Measurements from ENCODE around the gene UVRAG.

The UVRAG gene

DNA sequence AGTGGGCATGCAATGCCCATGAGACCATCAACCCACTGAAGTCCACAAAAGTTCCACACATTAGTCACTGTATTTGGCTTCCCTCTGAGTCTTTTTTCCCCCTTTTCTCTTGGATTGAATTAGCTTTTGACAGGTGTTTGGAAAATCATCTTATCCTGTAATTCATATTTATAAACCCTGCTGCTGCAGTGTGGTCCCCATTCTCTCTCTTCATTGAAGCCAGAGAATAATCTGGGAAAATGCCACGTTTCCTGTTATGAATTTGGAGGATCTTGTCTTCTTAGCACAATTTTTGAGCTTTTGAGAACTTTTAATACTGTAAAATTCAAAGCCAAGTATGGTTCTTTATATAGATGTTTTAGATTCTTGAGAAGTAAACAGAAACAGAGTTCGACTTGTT is 84.8 kb downstream of the UVRAG start:
- H3K9ac ChIP-seq (ENCODE audit: insufficient read length, low read depth), result no peak overlapping the region
- no peak overlapping the region for H3K4me3 ChIP-seq (ENCODE audit: insufficient read length, low read depth)
- H3K36me3 ChIP-seq (ENCODE audit: insufficient read depth, insufficient read length, low read length), result no peaks in the 10 kb centered on the region
- H3K27me3 ChIP-seq (ENCODE audit: insufficient read depth, insufficient read length), result no peaks in the 10 kb centered on the region
- no peak for TF ChIP-seq ZNF274 (IDR thresholded peaks at IDR 0.05; ENCODE audit: low read depth, low read length)
- no peak for TF ChIP-seq YY1 (IDR thresholded peaks at IDR 0.05; ENCODE audit: insufficient read depth, insufficient read length)
- TF ChIP-seq SUZ12 (IDR thresholded peaks at IDR 0.05; ENCODE audit: extremely low read depth, insufficient read depth, insufficient read length), result no peak
- H3K9me3 ChIP-seq (ENCODE audit: insufficient read depth, low read length), result no peaks in the 10 kb centered on the region
- no peak for DNase-seq (ENCODE audit: low read depth, low spot score)
- H3K4me1 ChIP-seq (ENCODE audit: insufficient read depth, insufficient read length), result no peaks in the 10 kb centered on the region

DNA sequence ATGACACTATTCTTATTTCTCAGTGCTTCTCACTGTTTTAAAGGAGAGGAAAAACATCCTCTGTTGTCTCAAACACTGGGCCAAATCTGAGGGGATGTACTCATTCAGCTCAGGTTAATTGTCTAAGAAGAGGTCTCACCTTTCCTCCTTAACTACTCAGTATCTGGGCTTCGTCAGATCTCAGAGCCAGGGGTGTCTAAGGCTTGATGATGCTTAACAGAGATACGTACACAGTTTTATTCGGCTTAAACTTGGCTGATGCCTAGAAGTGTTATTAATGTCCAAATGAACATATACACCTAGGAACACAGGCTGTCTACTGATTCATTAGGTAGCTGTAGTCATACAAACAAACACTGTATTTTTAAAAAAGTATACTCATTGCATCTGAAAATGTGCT is 85.8 kb downstream of the UVRAG start:
- no peaks in the 10 kb centered on the region for H3K27me3 ChIP-seq (ENCODE audit: insufficient read depth, insufficient read length)
- no peak for TF ChIP-seq SUZ12 (IDR thresholded peaks at IDR 0.05; ENCODE audit: extremely low read depth, insufficient read depth, insufficient read length)
- TF ChIP-seq YY1 (IDR thresholded peaks at IDR 0.05; ENCODE audit: insufficient read depth, insufficient read length), result no peak
- TF ChIP-seq ZNF274 (IDR thresholded peaks at IDR 0.05; ENCODE audit: low read depth, low read length), result no peak
- no peak overlapping the region for H3K9ac ChIP-seq (ENCODE audit: insufficient read length, low read depth)
- no peaks in the 10 kb centered on the region for H3K9me3 ChIP-seq (ENCODE audit: insufficient read depth, low read length)
- no peaks in the 10 kb centered on the region for H3K4me1 ChIP-seq (ENCODE audit: insufficient read depth, insufficient read length)
- no peaks in the 10 kb centered on the region for H3K36me3 ChIP-seq (ENCODE audit: insufficient read depth, insufficient read length, low read length)
- H3K4me3 ChIP-seq (ENCODE audit: insufficient read length, low read depth), result no peak overlapping the region
- no peak for DNase-seq (ENCODE audit: low read depth, low spot score)

DNA sequence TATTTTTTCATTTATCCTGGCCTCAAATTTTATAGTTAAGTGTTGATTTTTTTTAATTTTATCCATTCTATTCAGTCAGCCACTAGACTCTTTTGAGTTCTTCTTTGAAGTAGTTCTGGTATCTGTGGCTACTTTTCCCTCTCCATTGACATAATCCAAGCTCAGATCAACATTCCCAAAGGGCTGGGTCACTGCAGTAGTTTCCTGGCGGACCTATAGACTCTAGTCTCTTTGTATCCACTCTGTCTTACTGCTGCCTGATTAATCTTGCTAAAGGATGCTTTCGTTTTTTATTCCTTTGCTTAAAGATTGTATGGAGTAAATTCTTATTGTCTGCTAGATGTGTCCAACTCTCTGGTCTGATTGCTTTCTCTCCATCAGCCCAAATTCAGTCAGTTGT is 87.6 kb downstream of the UVRAG start:
- TF ChIP-seq YY1 (IDR thresholded peaks at IDR 0.05; ENCODE audit: insufficient read depth, insufficient read length) (no peak), SUZ12 (IDR thresholded peaks at IDR 0.05; ENCODE audit: extremely low read depth, insufficient read depth, insufficient read length) (no peak), ZNF274 (IDR thresholded peaks at IDR 0.05; ENCODE audit: low read depth, low read length) (no peak)
- no peak overlapping the region for H3K4me3 ChIP-seq (ENCODE audit: insufficient read length, low read depth)

DNA sequence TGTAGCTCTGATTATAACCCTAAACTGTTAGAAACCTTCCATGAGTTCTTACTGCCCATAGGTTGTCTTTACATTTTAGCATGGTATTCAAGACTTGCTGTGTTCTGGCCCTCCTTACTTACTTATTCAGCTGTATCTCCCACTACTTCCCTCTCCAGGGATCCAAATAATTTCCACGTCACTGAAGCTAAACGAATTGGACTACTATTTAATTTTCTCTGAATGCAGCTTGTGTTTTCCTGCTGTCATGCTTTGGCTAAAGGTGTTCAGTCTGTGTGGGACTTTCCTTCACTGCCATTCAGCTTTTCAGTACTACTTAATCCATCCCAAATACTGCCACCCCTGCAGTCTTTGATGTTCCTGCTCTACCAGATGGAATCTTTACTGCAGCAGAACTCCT is 88.3 kb downstream of the UVRAG start:
- Histone ChIP-seq H3K4me3 (ENCODE audit: insufficient read length, low read depth) (no peak overlapping the region), H3K36me3 (ENCODE audit: insufficient read depth, insufficient read length, low read length) (no peaks in the 10 kb centered on the region), H3K4me1 (ENCODE audit: insufficient read depth, insufficient read length) (no peaks in the 10 kb centered on the region), H3K9ac (ENCODE audit: insufficient read length, low read depth) (no peak overlapping the region), H3K27me3 (ENCODE audit: insufficient read depth, insufficient read length) (no peaks in the 10 kb centered on the region), H3K9me3 (ENCODE audit: insufficient read depth, low read length) (no peaks in the 10 kb centered on the region)
- DNase-seq (ENCODE audit: low read depth, low spot score), result no peak
- no peak for TF ChIP-seq YY1 (IDR thresholded peaks at IDR 0.05; ENCODE audit: insufficient read depth, insufficient read length)
- no peak for TF ChIP-seq SUZ12 (IDR thresholded peaks at IDR 0.05; ENCODE audit: extremely low read depth, insufficient read depth, insufficient read length)
- no peak for TF ChIP-seq ZNF274 (IDR thresholded peaks at IDR 0.05; ENCODE audit: low read depth, low read length)

More for the DNA sequence above, 87.6 kb downstream of the UVRAG start:
- Histone ChIP-seq H3K9ac (ENCODE audit: insufficient read length, low read depth) (no peak overlapping the region), H3K36me3 (ENCODE audit: insufficient read depth, insufficient read length, low read length) (no peaks in the 10 kb centered on the region), H3K4me1 (ENCODE audit: insufficient read depth, insufficient read length) (no peaks in the 10 kb centered on the region), H3K27me3 (ENCODE audit: insufficient read depth, insufficient read length) (no peaks in the 10 kb centered on the region), H3K9me3 (ENCODE audit: insufficient read depth, low read length) (no peaks in the 10 kb centered on the region)
- no peak for DNase-seq (ENCODE audit: low read depth, low spot score)

DNA sequence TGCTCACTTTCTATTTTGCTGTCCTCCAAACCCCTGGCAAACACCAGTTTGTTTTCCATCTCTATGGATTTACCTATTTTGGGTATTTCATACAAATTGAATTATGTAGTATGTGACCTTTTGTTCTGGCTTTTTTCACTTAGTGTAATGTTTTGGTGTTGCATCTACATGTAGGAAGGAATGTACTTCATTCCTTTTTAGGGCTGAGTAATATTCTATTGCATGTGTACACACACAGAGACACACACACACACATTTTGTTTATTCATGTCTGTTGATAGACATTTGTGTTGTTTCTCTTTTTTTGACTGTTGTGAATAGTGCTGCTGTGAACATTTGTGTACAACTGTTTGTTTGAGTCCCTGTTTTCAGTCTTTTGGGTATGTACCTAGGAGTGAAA is 90.4 kb downstream of the UVRAG start:
- no peaks in the 10 kb centered on the region for H3K9me3 ChIP-seq (ENCODE audit: insufficient read depth, low read length)
- no peak for TF ChIP-seq SUZ12 (IDR thresholded peaks at IDR 0.05; ENCODE audit: extremely low read depth, insufficient read depth, insufficient read length)
- no peak for TF ChIP-seq ZNF274 (IDR thresholded peaks at IDR 0.05; ENCODE audit: low read depth, low read length)
- TF ChIP-seq YY1 (IDR thresholded peaks at IDR 0.05; ENCODE audit: insufficient read depth, insufficient read length), result no peak
- DNase-seq (ENCODE audit: low read depth, low spot score), result no peak
- H3K27me3 ChIP-seq (ENCODE audit: insufficient read depth, insufficient read length), result no peaks in the 10 kb centered on the region
- H3K4me3 ChIP-seq (ENCODE audit: insufficient read length, low read depth), result no peak overlapping the region
- no peak overlapping the region for H3K9ac ChIP-seq (ENCODE audit: insufficient read length, low read depth)
- H3K4me1 ChIP-seq (ENCODE audit: insufficient read depth, insufficient read length), result no peaks in the 10 kb centered on the region
- no peaks in the 10 kb centered on the region for H3K36me3 ChIP-seq (ENCODE audit: insufficient read depth, insufficient read length, low read length)

DNA sequence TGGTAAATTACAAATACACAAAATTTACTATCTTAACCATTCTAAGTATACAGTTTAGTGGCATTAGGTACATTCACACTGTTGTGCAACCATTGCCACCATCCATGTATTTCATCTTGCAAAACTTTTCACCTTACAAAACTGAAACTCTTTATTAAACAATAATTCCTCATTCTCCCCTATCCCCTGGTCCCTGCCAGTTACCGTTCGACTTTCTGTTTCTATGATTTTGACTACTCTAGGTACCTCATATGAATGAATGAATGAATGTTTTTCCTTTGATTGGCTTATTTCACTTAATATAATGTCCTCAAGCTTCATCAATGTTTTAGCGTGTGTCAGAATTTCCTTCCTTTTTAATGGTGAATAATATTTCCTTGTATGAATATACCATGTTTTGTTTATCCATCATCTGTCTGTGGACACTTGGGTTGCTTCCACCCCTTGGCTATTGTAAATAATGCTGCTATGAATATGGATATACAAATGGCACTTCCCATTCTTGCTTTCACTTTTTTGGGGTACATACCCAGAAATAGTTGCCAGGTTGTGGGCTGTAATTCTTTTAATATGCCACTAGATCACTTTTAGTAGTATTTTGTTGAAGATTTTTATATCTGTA is 93.0 kb downstream of the UVRAG start:
- no peak for TF ChIP-seq SUZ12 (IDR thresholded peaks at IDR 0.05; ENCODE audit: extremely low read depth, insufficient read depth, insufficient read length)
- no peak for TF ChIP-seq ZNF274 (IDR thresholded peaks at IDR 0.05; ENCODE audit: low read depth, low read length)
- TF ChIP-seq YY1 (IDR thresholded peaks at IDR 0.05; ENCODE audit: insufficient read depth, insufficient read length), result no peak
- no peaks in the 10 kb centered on the region for H3K27me3 ChIP-seq (ENCODE audit: insufficient read depth, insufficient read length)

DNA sequence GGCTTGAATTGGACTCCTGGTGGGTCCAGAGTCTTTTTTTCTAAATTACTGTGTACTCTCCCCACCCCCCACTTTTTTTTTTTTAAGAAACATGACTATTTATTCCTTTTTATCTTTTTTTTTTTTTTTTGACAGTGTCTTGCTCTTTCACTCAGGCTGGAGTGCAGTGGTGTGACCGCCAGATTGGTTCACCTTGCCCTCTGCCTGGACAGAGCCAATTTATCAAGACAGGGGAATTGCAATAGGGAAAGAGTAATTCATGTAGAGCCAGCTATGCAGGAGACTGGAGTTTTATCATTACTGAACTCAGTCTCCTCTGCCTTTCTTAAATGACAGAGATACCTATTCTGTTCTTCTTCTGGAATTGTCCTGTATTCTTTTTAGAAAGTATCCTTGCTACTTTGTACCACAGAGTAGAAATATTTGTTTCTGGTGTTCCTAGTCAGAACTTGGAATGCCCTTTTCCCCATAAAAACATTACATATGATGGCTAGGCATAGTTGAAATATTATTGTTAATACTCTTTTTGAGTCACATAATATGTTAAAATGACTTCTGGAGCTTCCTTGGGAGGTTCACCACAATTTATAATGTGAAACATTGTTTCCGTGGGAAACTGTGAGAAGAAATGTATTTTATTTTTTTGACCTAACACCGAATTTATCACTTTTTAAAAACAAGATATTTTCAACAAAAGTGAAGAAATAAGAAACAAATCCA is 95.6 kb downstream of the UVRAG start:
- no peak for TF ChIP-seq SUZ12 (IDR thresholded peaks at IDR 0.05; ENCODE audit: extremely low read depth, insufficient read depth, insufficient read length)
- TF ChIP-seq ZNF274 (IDR thresholded peaks at IDR 0.05; ENCODE audit: low read depth, low read length), result no peak
- TF ChIP-seq YY1 (IDR thresholded peaks at IDR 0.05; ENCODE audit: insufficient read depth, insufficient read length), result no peak

More for the DNA sequence above, 93.0 kb downstream of the UVRAG start:
- no peak for DNase-seq (ENCODE audit: low read depth, low spot score)
- Histone ChIP-seq H3K36me3 (ENCODE audit: insufficient read depth, insufficient read length, low read length) (no peaks in the 10 kb centered on the region), H3K9me3 (ENCODE audit: insufficient read depth, low read length) (no peaks in the 10 kb centered on the region), H3K4me3 (ENCODE audit: insufficient read length, low read depth) (no peak overlapping the region), H3K4me1 (ENCODE audit: insufficient read depth, insufficient read length) (no peaks in the 10 kb centered on the region), H3K9ac (ENCODE audit: insufficient read length, low read depth) (no peak overlapping the region)

More for the DNA sequence above, 95.6 kb downstream of the UVRAG start:
- H3K9me3 ChIP-seq (ENCODE audit: insufficient read depth, low read length), result no peaks in the 10 kb centered on the region
- no peaks in the 10 kb centered on the region for H3K4me1 ChIP-seq (ENCODE audit: insufficient read depth, insufficient read length)
- no peak for DNase-seq (ENCODE audit: low read depth, low spot score)
- no peaks in the 10 kb centered on the region for H3K27me3 ChIP-seq (ENCODE audit: insufficient read depth, insufficient read length)
- no peaks in the 10 kb centered on the region for H3K36me3 ChIP-seq (ENCODE audit: insufficient read depth, insufficient read length, low read length)
- no peak overlapping the region for H3K4me3 ChIP-seq (ENCODE audit: insufficient read length, low read depth)
- no peak overlapping the region for H3K9ac ChIP-seq (ENCODE audit: insufficient read length, low read depth)
